ENCODE data around the gene B4GALT5. TPM values are rescaled to one million over a fixed set of nuclear protein-coding genes. Genes with fewer than 3 reads are reported as not detected.
"Not testable (repeated sequence)": the region's sequence is repeated elsewhere in the genome, so short reads cannot be mapped to it uniquely, and the experiment has no call there.

The B4GALT5 gene
- total RNA-seq, 1 donor from 2014 or later, result 37.3 TPM

- DNase-seq (ENCODE audit: low read depth), result no peak
Measured at GRCh38 chr20:49737260-49737659, 23.6 kb upstream of the B4GALT5 start.

- DNase-seq (ENCODE audit: low read depth), result no peak
Measured at GRCh38 chr20:49729780-49730179, 16.1 kb upstream of the B4GALT5 start.

DNA sequence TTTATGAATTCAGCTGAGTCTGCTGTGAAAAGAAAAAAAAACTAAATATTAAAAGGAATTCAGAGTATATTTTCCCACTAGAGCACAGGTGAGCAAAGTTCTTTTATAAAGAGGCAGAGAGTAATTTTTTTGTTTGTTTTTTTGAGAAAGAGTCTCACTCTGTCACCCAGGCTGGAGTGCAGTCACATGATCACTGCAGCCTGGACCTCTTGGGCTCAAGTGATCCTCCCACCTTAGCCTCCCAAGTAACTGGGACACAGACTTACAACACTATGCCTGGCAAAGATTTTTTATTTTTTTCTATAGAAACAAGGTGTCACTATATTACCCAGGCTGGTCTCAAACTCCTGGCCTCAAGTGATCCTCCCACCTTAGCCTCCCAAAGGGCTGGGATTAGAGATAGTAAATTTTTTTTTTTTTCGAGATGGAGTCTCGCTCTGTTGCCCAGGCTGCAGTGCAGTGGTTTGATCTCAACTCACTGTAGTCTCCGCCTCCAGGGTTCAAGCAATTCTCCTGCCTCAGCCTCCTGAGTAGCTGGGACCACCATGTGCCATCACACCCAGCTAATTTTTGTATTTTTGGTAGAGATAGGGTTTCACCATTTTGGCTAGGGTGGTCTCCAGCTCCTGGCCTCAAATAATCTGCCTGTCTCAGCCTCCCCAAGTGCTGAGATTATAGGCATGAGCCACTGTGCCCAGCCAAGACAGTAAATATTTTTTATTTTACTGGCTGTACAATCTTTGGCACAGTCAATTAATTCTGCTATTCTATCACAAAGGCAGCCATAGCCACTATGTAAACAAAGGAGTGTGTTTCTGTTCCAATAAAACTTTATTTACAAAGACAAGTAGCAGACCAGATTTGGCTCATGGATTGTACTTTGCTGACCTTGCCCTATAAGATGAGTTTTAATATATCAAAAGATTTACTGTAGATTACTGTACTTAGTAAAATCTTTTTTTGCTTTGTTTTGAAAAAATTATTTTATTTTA is 14.5 kb upstream of the B4GALT5 start:
- DNase-seq (ENCODE audit: low read depth), result no peak

DNA sequence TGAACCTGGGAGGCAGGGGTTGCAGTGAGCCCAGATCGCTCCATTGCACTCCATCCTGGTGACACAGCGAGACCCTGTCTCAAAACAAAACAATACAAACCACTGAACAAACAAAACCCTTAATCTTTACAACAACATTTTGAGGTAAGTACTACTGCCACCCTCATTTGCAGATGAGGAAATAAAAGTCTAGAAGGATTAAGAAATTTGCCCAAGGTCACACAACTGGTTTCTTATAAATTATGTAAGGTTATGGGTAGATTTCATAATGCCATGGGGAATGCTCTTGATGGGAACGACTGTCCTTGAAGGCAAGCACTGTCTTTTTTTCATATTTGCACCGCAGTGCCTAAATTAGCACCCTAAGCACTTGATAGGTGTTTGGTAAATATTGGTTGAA is 13.8 kb upstream of the B4GALT5 start:
- no peak for DNase-seq (ENCODE audit: low read depth)

- no peak for DNase-seq (ENCODE audit: low read depth)
Measured at GRCh38 chr20:49725694-49726093, 12.0 kb upstream of the B4GALT5 start.

DNA sequence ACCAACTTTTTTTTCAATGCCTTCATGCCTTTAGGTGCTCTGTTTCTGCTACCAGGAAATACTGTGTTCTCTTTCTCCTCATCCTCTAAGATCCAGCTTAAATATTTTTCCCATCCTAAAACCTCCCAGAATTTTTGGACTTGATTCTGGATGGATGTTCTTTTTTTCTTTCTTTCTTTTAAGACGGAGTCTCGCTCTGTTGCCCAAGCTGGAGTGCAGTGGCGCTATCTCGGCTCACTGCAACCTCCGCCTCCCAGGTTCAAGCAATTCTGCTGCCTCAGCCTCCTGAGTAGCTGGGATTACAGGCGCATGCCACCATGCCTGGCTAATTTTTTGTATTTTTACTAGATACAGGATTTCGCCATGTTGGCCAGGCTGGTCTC is 11.5 kb upstream of the B4GALT5 start:
- not testable (repeated sequence) for DNase-seq (ENCODE audit: low read depth)

- DNase-seq (ENCODE audit: low read depth), result peak; percentile 35
Measured at GRCh38 chr20:49724408-49725223, 10.9 kb upstream of the B4GALT5 start.

GRCh38 chr20:49723758-49724157 is 10.1 kb upstream of the B4GALT5 start:
- not testable (repeated sequence) for DNase-seq (ENCODE audit: low read depth)

DNA sequence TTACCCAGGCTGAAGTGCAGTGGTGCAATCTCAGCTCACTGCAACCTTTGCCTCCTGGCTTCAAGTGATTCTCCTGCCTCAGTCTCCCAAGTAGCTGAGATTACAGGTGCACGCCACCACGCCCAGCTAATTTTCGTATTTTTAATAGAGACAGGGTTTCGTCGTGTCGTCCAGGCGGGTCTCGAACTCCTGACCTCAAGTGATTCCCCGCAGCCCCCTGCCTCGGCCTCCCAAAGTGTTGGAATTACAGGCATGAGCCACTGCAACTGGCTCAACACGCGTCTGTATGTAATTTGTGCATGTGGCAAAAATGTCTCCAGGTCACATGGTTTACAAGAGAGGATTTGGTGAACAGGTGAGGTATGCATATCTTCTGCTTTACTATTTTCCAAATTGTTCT is 7.6 kb upstream of the B4GALT5 start:
- DNase-seq (ENCODE audit: low read depth), result not testable (repeated sequence)

DNA sequence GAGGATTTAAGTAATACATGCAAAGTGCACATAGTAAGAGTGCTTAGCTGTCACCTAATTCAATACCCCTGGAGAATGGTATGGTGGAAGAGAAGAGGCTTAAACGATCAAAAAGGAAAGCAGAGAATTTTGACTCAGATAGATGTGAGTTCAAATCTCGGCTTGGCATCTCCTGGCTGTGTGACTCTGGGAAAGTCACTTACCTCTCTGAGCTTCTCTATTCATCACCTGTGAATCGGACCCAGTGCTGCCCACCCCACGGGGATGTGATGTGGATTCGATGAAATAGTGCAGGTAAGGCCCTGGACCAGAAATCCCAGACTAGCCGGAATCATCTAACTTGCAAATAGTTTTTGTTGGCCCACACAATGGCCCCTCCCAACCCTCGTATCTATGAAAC is 1.8 kb upstream of the B4GALT5 start:
- DNase-seq (ENCODE audit: low read depth), result no peak

DNA sequence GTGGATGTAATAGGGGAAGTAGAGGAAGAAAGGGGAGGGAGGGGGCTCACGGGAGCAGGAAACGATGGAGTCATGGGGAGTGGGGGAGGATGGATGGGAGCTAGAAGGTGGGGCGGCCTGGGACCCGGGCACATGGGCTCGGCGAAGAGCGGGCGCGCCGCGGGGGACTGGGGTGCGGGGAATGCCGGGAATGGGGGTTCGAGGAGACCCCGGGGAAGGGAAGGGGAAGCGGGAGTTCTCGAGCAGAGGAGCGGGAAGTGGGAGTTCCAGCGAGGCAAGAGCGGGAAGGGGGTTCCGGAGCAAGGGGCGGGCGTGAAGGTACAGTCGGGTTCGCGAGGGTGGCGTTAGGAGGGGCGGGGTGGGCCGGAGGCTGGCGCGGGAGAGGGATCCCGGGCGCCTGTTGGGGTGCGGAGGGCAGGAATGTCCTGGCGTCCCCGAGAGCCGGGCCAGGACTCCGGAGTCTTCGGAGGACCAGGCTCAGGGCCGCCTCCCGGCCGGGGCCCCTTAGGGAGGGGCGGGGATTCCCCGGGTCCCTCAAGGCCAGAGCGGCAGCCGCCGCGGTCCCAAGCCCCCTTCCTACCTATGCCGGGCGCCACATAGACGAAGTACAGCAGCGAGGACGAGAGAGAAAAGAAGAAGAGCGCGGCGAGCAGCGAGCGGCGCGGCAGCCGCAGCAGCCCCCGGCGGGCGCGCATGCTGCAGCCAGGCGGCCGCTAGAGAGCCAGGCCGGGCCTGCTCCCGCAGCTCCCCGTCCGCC is 504 bp downstream of the B4GALT5 start:
- peak; percentile 44 for DNase-seq (ENCODE audit: low read depth)

- DNase-seq (ENCODE audit: low read depth), result no peak
Measured at GRCh38 chr20:49712646-49712995, 1.1 kb downstream of the B4GALT5 start.

- no peak for DNase-seq (ENCODE audit: low read depth)
Measured at GRCh38 chr20:49712118-49712517, 1.6 kb downstream of the B4GALT5 start.

DNA sequence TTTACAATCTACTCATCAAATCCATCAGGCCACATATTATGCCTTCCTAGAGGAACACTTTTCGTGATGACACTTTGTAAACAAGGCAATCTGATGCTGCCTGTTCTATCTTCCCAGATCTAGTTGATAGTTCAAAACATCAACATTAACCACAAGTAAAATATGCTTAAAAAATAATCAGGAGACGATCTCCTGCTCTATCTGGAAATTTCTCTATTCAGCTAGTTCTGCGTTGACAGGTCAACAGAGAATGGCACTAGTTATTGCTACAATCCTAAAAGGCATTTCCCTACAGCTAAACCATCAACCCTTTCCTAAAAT is 2.1 kb downstream of the B4GALT5 start:
- DNase-seq (ENCODE audit: low read depth), result no peak

GRCh38 chr20:49710971-49711666 is 2.6 kb downstream of the B4GALT5 start:
- DNase-seq (ENCODE audit: low read depth), result no peak

DNA sequence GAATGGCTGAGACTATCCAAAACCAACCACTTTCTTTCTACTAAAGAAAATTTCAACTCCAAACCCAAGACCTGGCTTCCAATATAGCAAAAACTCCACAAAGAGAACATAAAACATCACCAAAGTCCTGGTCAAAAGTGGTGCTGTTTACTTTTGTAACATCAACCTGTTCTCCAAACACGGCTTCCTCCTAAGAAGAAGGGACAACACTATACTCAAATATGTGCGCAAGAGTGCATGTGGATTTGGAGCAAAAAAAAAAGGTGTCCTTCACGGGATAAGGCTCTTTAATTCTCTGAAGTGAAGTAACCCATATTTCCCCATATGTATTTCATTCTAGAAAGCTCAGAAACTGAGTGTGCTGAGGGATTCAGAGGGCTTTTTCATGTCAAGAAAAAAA is 6.6 kb downstream of the B4GALT5 start:
- DNase-seq (ENCODE audit: low read depth), result no peak

DNA sequence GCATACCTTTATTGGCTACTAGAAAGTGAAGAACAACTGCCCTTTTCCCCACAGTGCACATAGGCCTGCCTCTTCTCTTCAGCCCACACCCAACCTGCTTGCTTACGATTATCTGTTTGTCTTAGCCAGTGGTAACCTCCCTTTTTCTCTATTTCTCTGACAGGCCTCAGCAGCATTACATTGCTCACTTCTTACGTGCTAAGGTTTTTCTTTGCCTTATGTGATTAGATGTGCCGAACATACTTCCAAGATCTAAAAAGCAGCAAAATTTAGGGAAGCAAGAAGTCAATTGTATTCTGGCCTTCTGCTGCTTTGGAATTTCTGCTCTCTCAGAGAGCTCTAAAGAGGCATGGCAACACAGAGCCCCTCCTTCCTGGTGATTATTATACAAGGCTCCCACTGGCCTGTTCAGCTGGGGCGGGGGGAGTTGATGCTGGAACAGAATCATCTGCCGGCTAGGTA is 7.0 kb downstream of the B4GALT5 start:
- no peak for DNase-seq (ENCODE audit: low read depth)

DNA sequence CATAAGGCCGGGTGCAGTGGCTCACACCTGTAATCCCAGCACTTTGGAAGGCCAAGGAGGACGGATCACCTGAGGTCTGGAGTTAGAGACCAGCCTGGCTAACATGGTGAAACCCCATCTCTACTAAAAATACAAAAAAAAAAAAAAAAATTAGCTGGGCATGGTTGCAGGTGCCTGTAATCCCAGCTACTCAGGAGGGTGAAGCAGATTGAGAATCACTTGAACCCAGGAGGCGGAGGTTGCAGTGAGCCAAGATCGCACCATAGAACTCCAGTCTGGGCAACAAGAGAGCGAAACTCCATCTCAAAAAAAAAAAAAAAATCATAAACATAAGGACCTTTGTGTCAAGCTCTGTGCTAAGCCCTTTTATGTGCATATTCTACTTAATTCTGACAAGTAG is 7.8 kb downstream of the B4GALT5 start:
- not testable (repeated sequence) for DNase-seq (ENCODE audit: low read depth)

DNA sequence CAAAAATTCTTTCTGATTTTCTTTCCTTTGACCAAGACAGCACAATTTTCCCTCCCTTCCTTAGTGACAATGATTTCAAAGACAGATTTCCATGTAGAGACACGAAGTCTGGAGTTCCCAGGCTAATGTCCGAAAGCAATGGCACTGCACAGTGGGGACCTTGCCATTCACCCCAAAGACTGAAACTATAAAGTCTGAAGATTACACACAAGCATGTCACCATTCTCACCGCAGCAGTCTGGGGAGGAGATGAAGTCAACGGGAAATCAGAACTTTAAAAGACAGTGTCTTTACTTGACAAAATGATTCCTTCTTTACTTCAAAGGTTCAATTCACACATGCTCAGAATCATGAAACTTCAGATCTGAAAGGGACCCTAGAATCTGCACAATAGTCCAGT is 8.3 kb downstream of the B4GALT5 start:
- no peak for DNase-seq (ENCODE audit: low read depth)

DNA sequence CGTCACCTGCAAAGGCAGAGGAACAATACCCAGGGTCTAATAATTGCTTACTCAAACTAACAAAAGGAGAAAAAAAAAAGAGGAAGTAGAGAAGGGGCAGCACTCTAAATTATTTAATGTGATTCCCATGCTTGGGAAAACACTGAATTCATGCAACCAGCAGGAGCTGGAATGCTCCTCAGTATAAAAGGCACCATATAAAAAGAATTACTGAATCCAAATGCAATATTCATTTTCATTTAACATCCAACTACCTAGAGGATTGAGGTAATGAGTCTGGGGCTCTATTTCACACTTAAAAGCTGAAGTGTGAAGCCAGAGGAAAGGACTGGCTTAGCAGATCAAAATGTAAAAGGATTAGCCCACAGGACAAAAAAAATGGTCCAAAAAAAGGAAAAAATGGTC is 8.7 kb downstream of the B4GALT5 start:
- DNase-seq (ENCODE audit: low read depth), result no peak

DNA sequence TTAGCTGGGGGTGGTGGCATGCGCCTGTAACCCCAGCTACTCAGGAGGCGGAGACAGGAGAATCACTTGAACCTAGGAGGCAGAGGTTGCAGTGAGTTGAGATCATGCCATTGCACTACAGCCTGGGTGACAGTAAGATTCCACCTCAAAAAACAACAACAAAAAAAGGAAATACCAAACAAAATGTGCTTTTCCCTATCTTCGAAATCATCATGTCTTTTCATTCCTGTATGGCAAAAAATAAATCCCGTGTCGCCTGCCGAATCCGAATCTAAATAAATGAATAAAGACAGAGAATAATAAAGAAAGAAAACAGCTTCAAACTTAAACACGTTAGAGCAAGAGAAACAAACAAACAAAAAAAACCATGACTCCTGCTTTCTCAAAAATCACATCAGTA is 11.8 kb downstream of the B4GALT5 start:
- DNase-seq (ENCODE audit: low read depth), result no peak

All from myocyte (in vitro differentiated cells).